22Rv1 (cell line): ENCODE results near the gene IRGC.

Experiments used
- CTCF ChIP-seq: fragments of 450-650 bp; IDR thresholded peaks from 2 replicates; pipeline ENCODE4 v1.5.1; 2017; ENCODE audit warnings: mild to moderate bottlenecking
- ZFX ChIP-seq: fragments of 450-650 bp; IDR thresholded peaks from 2 replicates; pipeline ENCODE4 v1.6.1; 2017; ENCODE audit warnings: antibody characterized with exemption, borderline replicate concordance

- TF ChIP-seq CTCF, result no peak
- TF ChIP-seq ZFX, result no peak
These were observed 25.4 kb upstream of the IRGC start for GRCh38 chr19:43690444-43690843.
